Pons (tissue), 1 donor: Measurements from ENCODE around the gene ORM1.

ENCODE experiments used
- DNase-seq: peaks from one replicate; pipeline ENCODE4 v3.0.0-alpha.2; 2016; ENCODE audit warnings: low spot score

ORM1 gene

DNA sequence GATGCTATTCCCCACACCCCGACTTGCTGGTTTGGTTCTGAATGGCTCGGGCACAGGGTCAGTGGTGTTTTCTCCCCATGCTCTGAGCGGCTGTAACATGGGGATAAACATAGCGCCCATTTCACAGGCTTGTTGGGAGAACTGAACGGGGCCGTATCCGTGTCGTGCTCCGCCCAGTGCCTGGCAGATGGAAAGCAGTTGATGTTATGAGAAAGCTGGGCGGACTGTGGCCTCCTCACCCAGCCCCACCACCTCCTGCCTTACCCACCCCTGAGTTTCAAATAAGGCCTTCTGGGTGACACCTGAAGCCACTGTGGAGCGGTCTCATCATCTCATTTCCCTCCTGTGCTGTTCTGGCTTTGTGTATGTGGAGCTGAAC is 21.3 kb downstream of the ORM1 start:
- DNase-seq, result no peak

- DNase-seq, result no peak
These were observed 21.8 kb downstream of the ORM1 start for GRCh38 chr9:114344692-114345091.

DNA sequence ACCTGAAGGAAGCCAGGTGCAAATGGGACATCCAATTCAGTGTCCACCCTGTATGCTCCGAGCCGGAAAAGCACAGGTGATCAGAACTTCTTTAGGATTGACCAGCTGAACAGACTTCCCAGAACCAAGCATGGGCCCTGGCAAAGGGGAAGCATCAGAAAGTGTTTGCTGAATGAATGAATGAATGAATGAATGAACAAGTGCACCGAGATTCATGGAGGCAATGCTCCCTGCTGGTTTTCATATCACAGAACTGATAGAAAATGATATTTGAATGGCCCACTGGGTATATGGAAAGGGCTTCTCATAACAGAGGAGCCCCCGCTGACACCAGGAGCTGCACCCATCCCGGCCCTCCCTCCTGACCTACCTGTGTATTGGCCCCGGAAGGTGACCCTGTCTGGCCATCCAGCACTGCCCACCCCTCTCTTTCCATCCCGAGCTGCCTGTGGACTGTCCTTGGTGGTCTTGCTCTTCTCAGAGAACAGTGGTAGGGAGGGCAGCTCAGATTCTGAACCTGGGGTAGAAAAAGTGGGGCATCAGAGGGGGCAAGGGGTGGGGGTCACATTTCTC is 22.7 kb downstream of the ORM1 start:
- DNase-seq, result no peak

DNA sequence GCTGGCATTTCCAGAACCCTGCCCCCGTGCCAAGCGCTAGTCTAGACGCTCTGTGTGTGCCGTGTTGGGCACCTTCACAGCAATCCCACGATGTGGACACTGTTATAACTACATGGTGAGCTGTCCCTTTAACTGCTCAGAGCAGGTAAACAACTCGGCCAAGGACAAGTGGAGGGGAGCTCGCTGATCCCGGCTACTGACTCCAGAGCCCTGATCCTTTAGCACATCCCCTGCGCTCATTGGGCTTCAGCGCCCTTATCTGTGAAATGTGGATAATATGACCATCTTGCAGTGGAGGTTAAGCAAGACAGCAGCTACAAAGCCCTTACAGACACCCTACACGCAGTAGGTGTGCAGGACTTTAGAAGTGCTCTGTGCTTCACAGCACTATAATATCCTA is 23.2 kb downstream of the ORM1 start:
- no peak for DNase-seq

DNA sequence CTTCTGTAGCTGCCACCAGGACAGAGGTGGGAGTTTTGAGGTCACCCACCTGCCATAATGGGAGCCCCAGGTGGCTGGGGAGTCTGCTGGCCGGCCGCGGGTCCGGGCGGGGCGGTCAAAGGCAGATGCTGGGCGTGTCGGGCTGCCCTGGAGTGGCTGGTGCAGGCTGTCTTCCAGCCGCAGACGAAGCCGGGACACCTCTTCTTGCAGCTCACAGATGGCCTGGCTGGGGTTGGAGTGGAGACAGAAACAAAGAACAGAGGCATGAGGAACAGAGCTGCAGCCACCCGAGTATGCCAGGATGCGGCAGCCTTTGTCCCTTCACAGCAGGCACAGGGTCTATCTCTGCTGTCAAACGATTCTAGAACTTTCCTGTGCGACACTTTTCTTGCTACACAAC is 24.8 kb downstream of the ORM1 start:
- DNase-seq, result peak; percentile 91

DNA sequence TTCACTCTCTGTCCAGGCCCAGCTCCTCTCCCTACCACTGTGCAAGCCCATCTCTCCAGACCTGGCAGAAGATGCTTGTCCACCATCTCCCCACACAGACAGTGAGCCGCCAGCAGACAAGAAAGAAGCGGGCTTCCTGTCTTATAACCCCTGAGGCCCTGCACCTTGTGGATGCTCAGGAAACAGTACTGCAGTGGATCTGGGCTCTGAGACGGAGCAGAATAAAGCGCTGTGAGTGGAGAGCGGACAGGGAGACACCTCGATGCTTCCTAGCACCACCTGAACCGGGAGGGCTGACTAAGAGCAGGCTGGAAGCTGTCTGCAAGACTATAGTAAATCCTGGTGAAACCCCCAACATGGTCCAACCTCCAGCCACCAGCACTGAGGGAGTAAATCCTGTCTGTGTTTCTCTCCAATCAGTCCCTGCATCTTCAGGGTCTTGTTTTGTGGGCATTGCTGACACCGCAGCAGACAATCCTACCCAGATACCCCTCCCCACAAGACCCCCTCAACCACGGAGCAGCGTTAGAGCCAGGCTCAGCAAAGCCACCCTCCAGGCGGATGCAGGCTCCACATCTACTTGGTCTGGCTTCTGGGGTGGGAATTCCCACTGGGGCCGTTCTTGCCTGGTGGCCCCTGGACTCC is 25.5 kb downstream of the ORM1 start:
- DNase-seq, result no peak

DNA sequence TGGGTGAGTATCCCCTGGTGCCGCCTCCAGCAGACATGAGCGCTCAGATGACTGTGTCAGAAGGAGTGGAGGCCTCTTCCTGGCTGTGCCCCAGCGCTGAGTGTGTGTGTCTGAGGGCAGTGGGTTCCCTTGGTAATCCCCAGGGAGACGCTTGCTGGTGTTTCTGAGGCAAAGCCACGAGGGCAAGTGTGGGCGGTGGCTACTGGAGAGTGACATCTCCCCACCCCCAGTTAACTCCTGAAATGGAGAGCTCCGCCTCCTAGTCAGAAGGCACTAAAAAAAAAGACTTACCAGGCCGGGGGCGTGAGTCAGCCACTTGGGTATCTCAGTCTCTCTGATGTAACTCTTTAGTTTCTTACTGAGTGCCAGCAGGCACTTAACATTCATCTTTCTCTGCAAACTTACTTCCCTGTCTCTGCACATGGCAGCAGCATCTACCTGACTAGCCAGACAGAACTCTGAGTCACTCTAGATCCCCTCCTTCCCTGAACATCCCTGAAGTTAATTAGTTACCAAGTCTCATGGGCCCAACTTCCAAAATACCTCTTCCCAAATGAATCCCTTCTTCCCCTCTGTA is 26.1 kb downstream of the ORM1 start:
- DNase-seq, result peak; percentile 29

- no peak for DNase-seq
These were observed 27.0 kb downstream of the ORM1 start for GRCh38 chr9:114349713-114350480.

GRCh38 chr9:114350636-114351401 is 27.9 kb downstream of the ORM1 start:
- DNase-seq, result no peak

GRCh38 chr9:114351932-114352331 is 29.0 kb downstream of the ORM1 start:
- no peak for DNase-seq

DNA sequence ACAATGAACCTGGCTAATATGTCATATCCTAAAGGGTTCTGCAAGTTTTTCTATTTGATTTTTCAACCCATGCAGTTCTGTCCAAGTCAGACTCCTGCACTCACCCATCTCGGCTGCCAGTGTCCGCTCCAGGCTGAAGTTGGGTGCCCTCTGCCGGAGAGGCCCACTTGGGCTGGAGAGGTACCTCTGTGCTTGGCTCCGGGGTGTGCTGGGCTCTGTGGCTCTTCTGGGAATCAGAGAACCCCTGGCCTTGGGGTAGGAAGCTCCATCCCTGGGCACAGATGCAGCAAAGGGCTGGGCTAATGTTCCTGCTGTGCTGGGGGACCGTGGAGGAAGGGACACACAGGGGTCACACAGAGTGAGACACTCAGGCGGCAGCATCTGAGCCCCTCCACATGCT is 32.9 kb downstream of the ORM1 start:
- no peak for DNase-seq

GRCh38 chr9:114356792-114357191 is 33.9 kb downstream of the ORM1 start:
- no peak for DNase-seq

DNA sequence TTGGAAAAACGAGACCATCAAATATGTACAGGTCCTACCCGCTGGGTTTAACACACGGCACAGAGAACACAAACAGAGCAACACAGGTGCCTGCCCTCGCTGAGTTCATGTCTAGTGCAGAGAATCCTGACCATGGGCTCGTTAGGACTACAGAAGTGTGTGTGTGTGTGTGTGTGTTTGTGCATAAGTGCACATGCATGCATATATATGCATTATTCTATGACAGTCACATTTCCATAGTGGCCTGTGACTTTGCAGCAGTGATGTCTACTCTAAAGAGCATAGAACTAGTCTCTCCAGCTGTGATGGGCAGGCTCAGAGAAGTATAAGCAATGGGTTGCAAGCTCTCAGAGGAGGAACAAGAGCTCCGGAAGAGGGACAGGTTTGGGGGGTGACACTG is 34.5 kb downstream of the ORM1 start:
- DNase-seq, result no peak

DNA sequence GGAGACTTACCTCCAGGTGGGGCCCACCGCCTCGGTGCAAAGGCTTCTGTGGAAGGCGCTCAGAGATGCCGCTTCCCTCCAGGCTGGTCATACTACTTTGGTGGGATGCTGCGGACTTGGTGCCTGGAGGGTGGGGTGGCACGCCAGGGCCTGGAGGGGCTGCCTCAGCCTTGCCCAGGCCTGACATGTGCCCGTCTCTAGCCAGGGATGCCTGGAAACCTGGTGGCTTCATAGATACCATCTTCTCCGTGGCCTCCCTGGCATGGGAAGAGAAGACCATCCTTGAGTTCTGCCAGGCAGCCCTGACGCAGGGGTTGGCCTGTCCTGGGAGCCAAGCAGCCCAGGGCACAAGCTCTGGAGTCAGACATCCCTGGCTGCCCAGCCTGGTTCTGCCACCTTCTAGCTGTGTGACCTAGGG is 35.0 kb downstream of the ORM1 start:
- DNase-seq, result no peak

- DNase-seq, result no peak
These were observed 36.9 kb downstream of the ORM1 start for GRCh38 chr9:114359801-114360200.

GRCh38 chr9:114361542-114361941 is 38.6 kb downstream of the ORM1 start:
- no peak for DNase-seq

DNA sequence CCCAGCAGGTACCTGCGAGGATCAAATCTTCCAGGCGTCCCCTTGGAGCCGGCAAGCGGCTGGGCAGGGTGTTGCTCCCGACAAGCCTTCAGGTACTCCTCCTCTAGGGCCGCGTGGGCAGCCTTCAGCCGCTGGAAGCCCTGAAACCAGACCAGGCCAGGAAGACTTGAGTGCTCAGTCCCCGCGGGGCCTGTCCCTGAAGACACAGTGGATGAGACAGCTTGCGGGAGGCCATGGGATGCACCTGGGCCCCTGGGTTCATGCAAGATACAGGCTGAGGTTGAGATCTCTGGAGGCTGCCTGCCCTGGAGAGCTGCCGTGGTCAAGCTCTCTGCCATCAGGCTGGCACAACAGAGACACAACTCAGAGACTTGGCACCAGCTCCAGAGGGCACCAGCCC is 39.5 kb downstream of the ORM1 start:
- DNase-seq, result no peak

DNA sequence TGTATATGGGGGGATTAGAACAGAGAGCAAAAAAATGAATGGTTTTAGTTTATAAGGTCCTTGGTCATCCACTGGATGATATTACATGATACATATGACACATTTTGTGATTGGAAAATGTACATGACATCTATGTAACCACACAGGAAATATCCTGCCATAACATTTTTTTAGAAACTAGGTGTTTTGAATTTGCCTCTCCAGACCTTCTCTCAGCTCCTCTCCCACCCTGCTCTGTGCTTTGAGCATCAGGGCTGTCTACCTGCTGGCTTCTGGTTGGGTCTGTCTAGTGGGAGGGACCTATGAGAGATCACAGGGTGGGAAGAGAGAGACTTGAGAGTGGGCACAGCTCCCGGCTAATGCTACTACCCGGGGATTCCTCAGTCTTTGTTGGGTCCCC is 40.5 kb downstream of the ORM1 start:
- DNase-seq, result no peak

DNA sequence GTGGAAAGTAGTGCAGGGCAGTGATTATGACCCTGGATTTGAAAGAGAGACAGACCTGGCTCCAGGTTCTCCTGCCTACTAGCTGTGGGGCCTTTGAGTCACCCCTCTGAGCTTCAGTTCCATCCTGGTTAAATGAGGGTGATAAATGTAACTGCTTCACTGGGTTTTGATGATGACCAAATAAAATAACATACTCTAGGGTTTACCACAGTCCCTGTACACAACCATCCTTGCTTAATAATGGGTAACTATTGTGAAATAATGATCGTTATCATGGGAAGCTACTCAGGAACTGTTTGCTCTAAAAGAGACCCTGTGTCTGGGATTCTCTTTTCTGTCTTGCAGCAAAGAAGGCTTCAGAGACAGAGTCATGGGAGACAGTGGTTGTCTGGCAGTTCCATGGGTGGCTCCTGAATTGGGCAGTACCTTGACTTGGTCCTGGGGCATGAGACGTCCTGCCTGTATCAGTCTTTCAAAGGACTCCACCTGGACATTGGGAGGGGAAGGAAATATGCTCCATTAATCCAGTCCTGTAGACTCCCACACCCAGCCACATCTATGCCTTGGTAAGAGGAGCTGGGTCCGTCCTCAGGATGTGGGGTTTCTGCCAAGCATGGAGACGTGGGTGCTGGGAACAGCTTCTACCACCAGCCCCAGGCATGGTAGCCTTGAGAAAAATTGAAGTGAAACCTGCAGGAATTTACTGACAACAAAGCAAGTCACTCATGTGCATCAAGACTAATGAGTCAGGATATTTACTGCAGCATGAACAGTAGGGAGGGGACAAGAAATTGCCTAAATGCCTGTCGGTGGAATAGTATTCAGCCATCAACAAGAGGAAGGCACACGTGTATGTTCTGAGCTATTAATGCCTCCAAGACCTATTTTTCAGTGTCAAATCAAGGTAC is 41.5 kb downstream of the ORM1 start:
- DNase-seq, result no peak

GRCh38 chr9:114365194-114365593 is 42.3 kb downstream of the ORM1 start:
- DNase-seq, result no peak
